Measurements from ENCODE around the gene CTNNA3.

CTNNA3 gene

GRCh38 chr10:67100951-67101350 lies 595.0 kb downstream of the CTNNA3 start:
- no peak overlapping the region for H3K4me2 ChIP-seq (ENCODE audit: low read depth, low read length, poor library complexity, severe bottlenecking)
- TF ChIP-seq EZH2phosphoT487 (IDR thresholded peaks at IDR 0.05; ENCODE audit: borderline replicate concordance) (no peak), CTCF (conservative IDR thresholded peaks at IDR 0.05; ENCODE audit: low read length) (no peak)
- H3K79me2 ChIP-seq (ENCODE audit: insufficient read depth, low read length) = no peaks in the 10 kb centered on the region
- H3K36me3 ChIP-seq (ENCODE audit: insufficient read depth, low read length) = no peaks in the 10 kb centered on the region
- no peaks in the 10 kb centered on the region for H3K9me2 ChIP-seq (replicated peaks; ENCODE audit: low read depth, low read length)
- H3K27me3 ChIP-seq (ENCODE audit: insufficient read depth, low read length, poor library complexity, severe bottlenecking) = no peaks in the 10 kb centered on the region
- no peaks in the 10 kb centered on the region for H3K9me3 ChIP-seq (ENCODE audit: insufficient read depth, low read depth, low read length)
- H2AFZ ChIP-seq (ENCODE audit: low read length) = no peak overlapping the region
- H3K9ac ChIP-seq (ENCODE audit: low read depth, low read length, poor library complexity, severe bottlenecking) = no peak overlapping the region
- no peaks in the 10 kb centered on the region for H3K4me1 ChIP-seq (ENCODE audit: insufficient read depth, low read length, poor library complexity, severe bottlenecking)
- H3F3A ChIP-seq (ENCODE audit: low read depth) = no peaks in the 10 kb centered on the region
- H3K4me3 ChIP-seq (ENCODE audit: low read length, poor library complexity, severe bottlenecking) = no peak overlapping the region
- no peaks in the 10 kb centered on the region for H4K20me1 ChIP-seq (ENCODE audit: insufficient read depth, low read length, poor library complexity, severe bottlenecking)

GRCh38 chr10:67098461-67098860 lies 597.5 kb downstream of the CTNNA3 start:
- Histone ChIP-seq H2AFZ (ENCODE audit: low read length) (no peak overlapping the region), H3K9ac (ENCODE audit: low read depth, low read length, poor library complexity, severe bottlenecking) (no peak overlapping the region), H3K4me3 (ENCODE audit: low read length, poor library complexity, severe bottlenecking) (no peak overlapping the region), H3K27me3 (ENCODE audit: insufficient read depth, low read length, poor library complexity, severe bottlenecking) (no peaks in the 10 kb centered on the region), H3K36me3 (ENCODE audit: insufficient read depth, low read length) (no peaks in the 10 kb centered on the region), H3K79me2 (ENCODE audit: insufficient read depth, low read length) (no peaks in the 10 kb centered on the region), H3F3A (ENCODE audit: low read depth) (no peaks in the 10 kb centered on the region), H3K9me3 (ENCODE audit: insufficient read depth, low read depth, low read length) (no peaks in the 10 kb centered on the region), H3K9me2 (replicated peaks; ENCODE audit: low read depth, low read length) (no peaks in the 10 kb centered on the region), H4K20me1 (ENCODE audit: insufficient read depth, low read length, poor library complexity, severe bottlenecking) (no peaks in the 10 kb centered on the region), H3K4me1 (ENCODE audit: insufficient read depth, low read length, poor library complexity, severe bottlenecking) (no peaks in the 10 kb centered on the region), H3K4me2 (ENCODE audit: low read depth, low read length, poor library complexity, severe bottlenecking) (no peak overlapping the region)
- TF ChIP-seq EZH2phosphoT487 (IDR thresholded peaks at IDR 0.05; ENCODE audit: borderline replicate concordance) (no peak), CTCF (conservative IDR thresholded peaks at IDR 0.05; ENCODE audit: low read length) (no peak)

- Histone ChIP-seq H3K36me3 (ENCODE audit: insufficient read depth, low read length) (no peaks in the 10 kb centered on the region), H3F3A (ENCODE audit: low read depth) (no peaks in the 10 kb centered on the region), H3K9ac (ENCODE audit: low read depth, low read length, poor library complexity, severe bottlenecking) (no peak overlapping the region), H3K79me2 (ENCODE audit: insufficient read depth, low read length) (no peaks in the 10 kb centered on the region), H2AFZ (ENCODE audit: low read length) (no peak overlapping the region), H4K20me1 (ENCODE audit: insufficient read depth, low read length, poor library complexity, severe bottlenecking) (no peaks in the 10 kb centered on the region), H3K4me1 (ENCODE audit: insufficient read depth, low read length, poor library complexity, severe bottlenecking) (no peaks in the 10 kb centered on the region), H3K4me3 (ENCODE audit: low read length, poor library complexity, severe bottlenecking) (no peak overlapping the region), H3K4me2 (ENCODE audit: low read depth, low read length, poor library complexity, severe bottlenecking) (no peak overlapping the region), H3K27me3 (ENCODE audit: insufficient read depth, low read length, poor library complexity, severe bottlenecking) (no peaks in the 10 kb centered on the region), H3K9me2 (replicated peaks; ENCODE audit: low read depth, low read length) (no peaks in the 10 kb centered on the region), H3K9me3 (ENCODE audit: insufficient read depth, low read depth, low read length) (no peaks in the 10 kb centered on the region)
- no peak for TF ChIP-seq EZH2phosphoT487 (IDR thresholded peaks at IDR 0.05; ENCODE audit: borderline replicate concordance)
- TF ChIP-seq CTCF (conservative IDR thresholded peaks at IDR 0.05; ENCODE audit: low read length) = no peak
Measured at GRCh38 chr10:67095531-67095930, 600.5 kb downstream of the CTNNA3 start.
